Endothelial cell of umbilical vein (primary cell): ENCODE results near the gene FUCA2.

ENCODE experiments used
- CTCF ChIP-seq, 2 donors: IDR thresholded peaks; 1 replicate in 1 of 2; 2 replicates in 1 of 2; pipeline ENCODE4 v1.5.1; 2011; ENCODE audit warnings: low read length in 2 of 2, mild to moderate bottlenecking in 2 of 2, moderate library complexity in 2 of 2, control low read depth in 1 of 2, inconsistent platforms in 1 of 2, low read depth in 1 of 2; ENCODE audit not compliant: insufficient read depth in 1 of 2; ENCODE audit errors: extremely low read depth in 1 of 2
- EZH2 ChIP-seq: IDR thresholded peaks from 2 replicates; pipeline ENCODE4 v1.6.1; 2012; ENCODE audit warnings: borderline replicate concordance, low read depth, mild to moderate bottlenecking, moderate library complexity, low read length, inconsistent platforms; ENCODE audit not compliant: severe bottlenecking
- POLR2AphosphoS5 ChIP-seq: IDR thresholded peaks from 2 replicates; pipeline ENCODE4 v1.6.1; 2012; ENCODE audit warnings: low read depth, mild to moderate bottlenecking, control low read depth, low read length, moderate library complexity; ENCODE audit not compliant: insufficient read depth

GRCh38 chr6:143527677-143528076 is 16.2 kb upstream of the FUCA2 start:
- TF ChIP-seq CTCF (IDR thresholded peaks at IDR 0.05; ENCODE audit: extremely low read depth in 1 of 2, insufficient read depth in 1 of 2, low read depth in 1 of 2, low read length in 2 of 2) (no peak), POLR2AphosphoS5 (no peak), EZH2 (no peak)
